GM13977 (cell line): ENCODE data around the gene COL6A1.
A peak's percentile ranks its signal among the peaks of the same experiment; 100 is the strongest.
"Not testable (repeated sequence)": the region's sequence is repeated elsewhere in the genome, so short reads cannot be mapped to it uniquely, and the experiment has no call there.

Source experiments
- DNase-seq: peaks from one replicate; pipeline ENCODE4 v3.0.0; 2012; ENCODE audit warnings: low spot score
- CTCF ChIP-seq: IDR thresholded peaks from 2 replicates; pipeline ENCODE4 v1.5.1; 2012; ENCODE audit warnings: mild to moderate bottlenecking, control low read depth; ENCODE audit not compliant: insufficient read depth; ENCODE audit errors: extremely low read depth, missing control alignments
- in situ Hi-C: fragments of 300-500 bp; cut with MboI; formaldehyde crosslinking; loops from one replicate; pipeline ENCODE4 v1.12.0; 2022; ENCODE audit warnings: low sequenced_read_pairs, low pct_unique_long_range_greater_than_20kb, mixed read lengths, inconsistent platforms; ENCODE audit not compliant: unreplicated experiment

Gene COL6A1

GRCh38 chr21:45972716-45973474, 8.7 kb upstream of the COL6A1 start:
- TF ChIP-seq CTCF = no peak
- in situ Hi-C loops = no loop called here
- no peak for DNase-seq

GRCh38 chr21:45973475-45974072, 8.0 kb upstream of the COL6A1 start:
- peak; percentile 63 for TF ChIP-seq CTCF
- in situ Hi-C loops = no loop called here
- peak; percentile 94 for DNase-seq

GRCh38 chr21:45974073-45975019, 7.2 kb upstream of the COL6A1 start:
- DNase-seq = peak; percentile 64
- in situ Hi-C loops = no loop called here
- no peak for TF ChIP-seq CTCF

- in situ Hi-C loops = no loop called here
- no peak for TF ChIP-seq CTCF
- DNase-seq = peak; percentile 34
Measured at GRCh38 chr21:45975020-45975666, 6.4 kb upstream of the COL6A1 start.

GRCh38 chr21:45975667-45976409, 5.7 kb upstream of the COL6A1 start:
- DNase-seq, in situ Hi-C loops: not testable (repeated sequence)

GRCh38 chr21:45976701-45977311, 4.8 kb upstream of the COL6A1 start:
- TF ChIP-seq CTCF = no peak
- in situ Hi-C loops = no loop called here
- DNase-seq = no peak
